Measurements from ENCODE around the gene FIS1. TPM values are rescaled to one million over a fixed set of nuclear protein-coding genes. Genes with fewer than 3 reads are reported as not detected.

FIS1 gene
- polyA plus RNA-seq, 1 donor from 2014 or later, result 322 TPM

DNA sequence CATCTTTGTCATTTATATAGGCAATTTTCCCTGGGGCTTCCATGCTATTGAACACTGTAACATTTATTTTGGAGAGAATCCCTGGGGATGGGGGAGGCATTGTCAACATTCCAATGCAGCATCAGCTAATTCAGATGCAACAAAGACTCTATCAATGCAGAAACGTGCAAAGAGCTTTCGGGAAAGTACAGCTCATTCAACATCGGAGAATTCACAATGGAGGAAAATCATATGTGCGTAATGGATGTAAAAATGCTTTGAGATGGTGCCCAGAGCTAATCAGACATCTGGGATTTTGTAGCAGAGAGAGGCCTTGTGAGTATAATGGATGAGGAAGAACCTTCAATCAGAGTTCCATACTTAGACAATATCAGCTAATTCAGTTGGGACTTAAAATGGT lies 28.3 kb upstream of the FIS1 start:
- no peak for TF ChIP-seq EP300 (conservative IDR thresholded peaks at IDR 0.05; ENCODE audit: poor library complexity, severe bottlenecking)
- TF ChIP-seq POLR2AphosphoS5 (IDR thresholded peaks at IDR 0.05), result no peak
- no peak for TF ChIP-seq MXI1 (conservative IDR thresholded peaks at IDR 0.05; ENCODE audit: poor library complexity, severe bottlenecking)
- TF ChIP-seq, protein P1, sequence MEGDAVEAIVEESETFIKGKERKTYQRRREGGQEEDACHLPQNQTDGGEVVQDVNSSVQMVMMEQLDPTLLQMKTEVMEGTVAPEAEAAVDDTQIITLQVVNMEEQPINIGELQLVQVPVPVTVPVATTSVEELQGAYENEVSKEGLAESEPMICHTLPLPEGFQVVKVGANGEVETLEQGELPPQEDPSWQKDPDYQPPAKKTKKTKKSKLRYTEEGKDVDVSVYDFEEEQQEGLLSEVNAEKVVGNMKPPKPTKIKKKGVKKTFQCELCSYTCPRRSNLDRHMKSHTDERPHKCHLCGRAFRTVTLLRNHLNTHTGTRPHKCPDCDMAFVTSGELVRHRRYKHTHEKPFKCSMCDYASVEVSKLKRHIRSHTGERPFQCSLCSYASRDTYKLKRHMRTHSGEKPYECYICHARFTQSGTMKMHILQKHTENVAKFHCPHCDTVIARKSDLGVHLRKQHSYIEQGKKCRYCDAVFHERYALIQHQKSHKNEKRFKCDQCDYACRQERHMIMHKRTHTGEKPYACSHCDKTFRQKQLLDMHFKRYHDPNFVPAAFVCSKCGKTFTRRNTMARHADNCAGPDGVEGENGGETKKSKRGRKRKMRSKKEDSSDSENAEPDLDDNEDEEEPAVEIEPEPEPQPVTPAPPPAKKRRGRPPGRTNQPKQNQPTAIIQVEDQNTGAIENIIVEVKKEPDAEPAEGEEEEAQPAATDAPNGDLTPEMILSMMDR (IDR thresholded peaks at IDR 0.05; ENCODE audit: poor library complexity, severe bottlenecking), result no peak
- TF ChIP-seq RAD21 (conservative IDR thresholded peaks at IDR 0.05), result no peak
- no peak for TF ChIP-seq EZH2 (IDR thresholded peaks at IDR 0.05; ENCODE audit: borderline replicate concordance, insufficient read depth, low read length, poor library complexity, severe bottlenecking)
- no peak for TF ChIP-seq SMC3 (conservative IDR thresholded peaks at IDR 0.05; ENCODE audit: poor library complexity)
- TF ChIP-seq, protein P2, sequence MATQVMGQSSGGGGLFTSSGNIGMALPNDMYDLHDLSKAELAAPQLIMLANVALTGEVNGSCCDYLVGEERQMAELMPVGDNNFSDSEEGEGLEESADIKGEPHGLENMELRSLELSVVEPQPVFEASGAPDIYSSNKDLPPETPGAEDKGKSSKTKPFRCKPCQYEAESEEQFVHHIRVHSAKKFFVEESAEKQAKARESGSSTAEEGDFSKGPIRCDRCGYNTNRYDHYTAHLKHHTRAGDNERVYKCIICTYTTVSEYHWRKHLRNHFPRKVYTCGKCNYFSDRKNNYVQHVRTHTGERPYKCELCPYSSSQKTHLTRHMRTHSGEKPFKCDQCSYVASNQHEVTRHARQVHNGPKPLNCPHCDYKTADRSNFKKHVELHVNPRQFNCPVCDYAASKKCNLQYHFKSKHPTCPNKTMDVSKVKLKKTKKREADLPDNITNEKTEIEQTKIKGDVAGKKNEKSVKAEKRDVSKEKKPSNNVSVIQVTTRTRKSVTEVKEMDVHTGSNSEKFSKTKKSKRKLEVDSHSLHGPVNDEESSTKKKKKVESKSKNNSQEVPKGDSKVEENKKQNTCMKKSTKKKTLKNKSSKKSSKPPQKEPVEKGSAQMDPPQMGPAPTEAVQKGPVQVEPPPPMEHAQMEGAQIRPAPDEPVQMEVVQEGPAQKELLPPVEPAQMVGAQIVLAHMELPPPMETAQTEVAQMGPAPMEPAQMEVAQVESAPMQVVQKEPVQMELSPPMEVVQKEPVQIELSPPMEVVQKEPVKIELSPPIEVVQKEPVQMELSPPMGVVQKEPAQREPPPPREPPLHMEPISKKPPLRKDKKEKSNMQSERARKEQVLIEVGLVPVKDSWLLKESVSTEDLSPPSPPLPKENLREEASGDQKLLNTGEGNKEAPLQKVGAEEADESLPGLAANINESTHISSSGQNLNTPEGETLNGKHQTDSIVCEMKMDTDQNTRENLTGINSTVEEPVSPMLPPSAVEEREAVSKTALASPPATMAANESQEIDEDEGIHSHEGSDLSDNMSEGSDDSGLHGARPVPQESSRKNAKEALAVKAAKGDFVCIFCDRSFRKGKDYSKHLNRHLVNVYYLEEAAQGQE (IDR thresholded peaks at IDR 0.05; ENCODE audit: borderline replicate concordance), result no peak
- Histone ChIP-seq H3K9me3 (ENCODE audit: low read length) (no peaks in the 10 kb centered on the region), H4K20me1 (ENCODE audit: insufficient read depth) (no peaks in the 10 kb centered on the region), H3K9me2 (ENCODE audit: insufficient read depth, low read length) (no peaks in the 10 kb centered on the region), H3K9ac (ENCODE audit: low read length) (no peak overlapping the region), H3K79me2 (replicated peaks; ENCODE audit: insufficient read depth, low read length) (no peaks in the 10 kb centered on the region), H2AFZ (ENCODE audit: low read depth, low read length) (no peak overlapping the region), H3K27me3 (ENCODE audit: insufficient read depth, low read depth, low read length) (no peaks in the 10 kb centered on the region), H3K4me2 (ENCODE audit: low read length) (no peak overlapping the region), H3K27ac (ENCODE audit: low read length) (no peak overlapping the region), H3F3A (ENCODE audit: insufficient read depth, low read length, poor library complexity, severe bottlenecking) (no peaks in the 10 kb centered on the region), H3K4me3 (ENCODE audit: low read length) (no peak overlapping the region), H3K36me3 (ENCODE audit: insufficient read depth, low read length) (no peaks in the 10 kb centered on the region)

DNA sequence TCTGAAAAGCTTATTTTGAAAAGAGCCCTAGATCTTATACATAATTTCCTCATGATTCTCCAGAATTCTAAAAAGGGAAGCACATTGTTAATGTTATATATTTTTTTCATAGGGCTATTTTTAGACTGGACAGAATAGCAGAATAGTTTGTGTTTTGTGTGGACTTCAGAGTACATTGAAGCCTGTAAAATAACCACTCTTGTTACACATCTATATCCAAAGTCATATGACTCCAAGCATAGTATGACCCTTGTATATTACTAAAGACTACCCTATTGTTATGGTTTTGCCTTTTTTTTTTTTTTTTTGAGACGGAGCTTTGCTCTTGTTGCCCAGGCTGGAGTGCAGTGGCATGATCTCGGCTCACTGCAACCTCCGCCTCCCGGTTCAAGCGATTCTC lies 26.1 kb upstream of the FIS1 start:
- H3K9me3 ChIP-seq (ENCODE audit: low read length), result no peaks in the 10 kb centered on the region
- H3K4me2 ChIP-seq (ENCODE audit: low read length), result no peak overlapping the region
- no peaks in the 10 kb centered on the region for H3K9me2 ChIP-seq (ENCODE audit: insufficient read depth, low read length)
- no peak overlapping the region for H3K4me3 ChIP-seq (ENCODE audit: low read length)
- no peaks in the 10 kb centered on the region for H3K36me3 ChIP-seq (ENCODE audit: insufficient read depth, low read length)
- no peak overlapping the region for H3K9ac ChIP-seq (ENCODE audit: low read length)
- H3K79me2 ChIP-seq (replicated peaks; ENCODE audit: insufficient read depth, low read length), result no peaks in the 10 kb centered on the region
- no peak overlapping the region for H2AFZ ChIP-seq (ENCODE audit: low read depth, low read length)
- TF ChIP-seq, protein P1 (IDR thresholded peaks at IDR 0.05; ENCODE audit: poor library complexity, severe bottlenecking), result no peak
- TF ChIP-seq, protein P2 (IDR thresholded peaks at IDR 0.05; ENCODE audit: borderline replicate concordance), result no peak
- TF ChIP-seq TAF1 (IDR thresholded peaks at IDR 0.05; ENCODE audit: low read depth), result no peak
- TF ChIP-seq EZH2 (IDR thresholded peaks at IDR 0.05; ENCODE audit: borderline replicate concordance, insufficient read depth, low read length, poor library complexity, severe bottlenecking), result no peak
- no peak for TF ChIP-seq EP300 (conservative IDR thresholded peaks at IDR 0.05; ENCODE audit: poor library complexity, severe bottlenecking)
- TF ChIP-seq SMC3 (conservative IDR thresholded peaks at IDR 0.05; ENCODE audit: poor library complexity), result no peak
- no peak for TF ChIP-seq RAD21 (conservative IDR thresholded peaks at IDR 0.05)
- TF ChIP-seq MXI1 (conservative IDR thresholded peaks at IDR 0.05; ENCODE audit: poor library complexity, severe bottlenecking), result no peak
- no peak for TF ChIP-seq POLR2AphosphoS5 (IDR thresholded peaks at IDR 0.05)
- no peaks in the 10 kb centered on the region for H3K27me3 ChIP-seq (ENCODE audit: insufficient read depth, low read depth, low read length)
- no peak overlapping the region for H3K27ac ChIP-seq (ENCODE audit: low read length)
- no peaks in the 10 kb centered on the region for H3F3A ChIP-seq (ENCODE audit: insufficient read depth, low read length, poor library complexity, severe bottlenecking)
- no peaks in the 10 kb centered on the region for H4K20me1 ChIP-seq (ENCODE audit: insufficient read depth)
